H9 (cell line): Measurements from ENCODE around the gene AP2S1. TPM values are rescaled to one million over a fixed set of nuclear protein-coding genes. Genes with fewer than 3 reads are reported as not detected.

Source experiments
- DNase-seq: peaks from one replicate; pipeline ENCODE4 v3.0.0-alpha.2; 2017
- H2AFZ ChIP-seq: one replicate; pipeline ENCODE4 v1.6.1; 2013; ENCODE audit warnings: mild to moderate bottlenecking, low read length, control low read depth, moderate library complexity
- H2AK5ac ChIP-seq: 2 replicates; pipeline ENCODE4 v1.6.1; 2013; ENCODE audit warnings: low read length, control low read depth, mixed read lengths; ENCODE audit not compliant: insufficient read length
- H2BK120ac ChIP-seq: one replicate; pipeline ENCODE4 v1.6.1; 2013; ENCODE audit warnings: low read depth, mild to moderate bottlenecking, low read length, control low read depth, inconsistent platforms; ENCODE audit not compliant: poor library complexity, severe bottlenecking
- H2BK12ac ChIP-seq: 2 replicates; pipeline ENCODE4 v1.6.1; 2013; ENCODE audit warnings: low read length, control low read depth, mixed read lengths, low read depth; ENCODE audit not compliant: insufficient read length
- H2BK15ac ChIP-seq: 2 replicates; pipeline ENCODE4 v1.6.1; 2013; ENCODE audit warnings: low read depth, low read length, control low read depth
- H2BK20ac ChIP-seq: one replicate; pipeline ENCODE4 v1.6.1; 2013; ENCODE audit warnings: low read depth, mild to moderate bottlenecking, low read length, control low read depth, inconsistent platforms; ENCODE audit not compliant: poor library complexity, severe bottlenecking
- H2BK5ac ChIP-seq: 2 replicates; pipeline ENCODE4 v1.6.1; 2013; ENCODE audit warnings: low read length, control low read depth, mixed read lengths; ENCODE audit not compliant: insufficient read length
- H3K14ac ChIP-seq: 2 replicates; pipeline ENCODE4 v1.6.1; 2013; ENCODE audit warnings: low read length, control low read depth; ENCODE audit not compliant: insufficient read depth
- H3K18ac ChIP-seq: 2 replicates; pipeline ENCODE4 v1.6.1; 2013; ENCODE audit warnings: low read depth, mild to moderate bottlenecking, mixed read lengths, low read length, control low read depth; ENCODE audit not compliant: insufficient read length
- H3K23ac ChIP-seq: 2 replicates; pipeline ENCODE4 v1.6.1; 2013; ENCODE audit warnings: low read length, control low read depth, mixed read lengths, low read depth; ENCODE audit not compliant: insufficient read length
- H3K23me2 ChIP-seq: 2 replicates; pipeline ENCODE4 v1.6.1; 2013; ENCODE audit warnings: low read depth, mild to moderate bottlenecking, mixed read lengths, low read length, control low read depth; ENCODE audit not compliant: insufficient read length, poor library complexity, severe bottlenecking
- H3K27ac ChIP-seq: 2 replicates; pipeline ENCODE4 v1.5.1; 2013; ENCODE audit warnings: low read length, control low read depth, mixed read lengths, low read depth; ENCODE audit not compliant: insufficient read length
- H3K27me3 ChIP-seq: 2 replicates; pipeline ENCODE4 v1.6.1; 2013; ENCODE audit warnings: low read length, control low read depth, inconsistent platforms; ENCODE audit not compliant: insufficient read depth
- H3K4ac ChIP-seq: 2 replicates; pipeline ENCODE4 v1.6.1; 2013; ENCODE audit warnings: low read depth, mild to moderate bottlenecking, control low read depth, inconsistent platforms, low read length, moderate library complexity
- H3K4me1 ChIP-seq: 2 replicates; pipeline ENCODE4 v1.6.1; 2013; ENCODE audit warnings: low read length, control low read depth, inconsistent platforms; ENCODE audit not compliant: insufficient read depth
- H3K4me2 ChIP-seq: 2 replicates; pipeline ENCODE4 v1.6.1; 2013; ENCODE audit warnings: low read length, control low read depth, mixed read lengths; ENCODE audit not compliant: insufficient read length, insufficient read depth
- H3K56ac ChIP-seq: 2 replicates; pipeline ENCODE4 v1.6.1; 2013; ENCODE audit warnings: low read depth, mild to moderate bottlenecking, mixed read lengths, low read length, control low read depth; ENCODE audit not compliant: insufficient read length
- H3K79me1 ChIP-seq: 2 replicates; pipeline ENCODE4 v1.6.1; 2013; ENCODE audit warnings: low read depth, mild to moderate bottlenecking, moderate library complexity, low read length, control low read depth, inconsistent platforms; ENCODE audit not compliant: insufficient read depth, poor library complexity, severe bottlenecking
- H3K79me2 ChIP-seq: 2 replicates; pipeline ENCODE4 v1.6.1; 2013; ENCODE audit warnings: low read length, control low read depth, inconsistent platforms; ENCODE audit not compliant: insufficient read depth
- H3K9ac ChIP-seq: 2 replicates; pipeline ENCODE4 v1.6.1; 2013; ENCODE audit warnings: low read length, control low read depth, mixed read lengths; ENCODE audit not compliant: insufficient read length; ENCODE audit errors: extremely low read depth
- H3K9me3 ChIP-seq: one replicate; pipeline ENCODE4 v1.6.1; 2013; ENCODE audit warnings: low read depth, low read length, inconsistent platforms; ENCODE audit not compliant: control insufficient read depth
- H3T11ph ChIP-seq: one replicate; pipeline ENCODE4 v1.6.1; 2013; ENCODE audit warnings: mild to moderate bottlenecking, low read length, control low read depth, inconsistent platforms
- H4K20me1 ChIP-seq: one replicate; pipeline ENCODE4 v1.6.1; 2013; ENCODE audit not compliant: control insufficient read depth, insufficient read length, insufficient read depth
- H4K5ac ChIP-seq: 2 replicates; pipeline ENCODE4 v1.6.1; 2013; ENCODE audit warnings: low read depth, mild to moderate bottlenecking, mixed read lengths, low read length, control low read depth; ENCODE audit not compliant: insufficient read length
- H4K8ac ChIP-seq: replicated peaks from 2 replicates; pipeline ENCODE4 v1.6.1; 2013; ENCODE audit warnings: low read length, control low read depth, mixed read lengths, low read depth; ENCODE audit not compliant: insufficient read length
- H4K91ac ChIP-seq: 2 replicates; pipeline ENCODE4 v1.6.1; 2013; ENCODE audit warnings: low read depth, mild to moderate bottlenecking, moderate library complexity, mixed read lengths, low read length, control low read depth; ENCODE audit not compliant: insufficient read length
- H3K27ac Mint-ChIP-seq, 3 experiments: 2 replicates in 2 of 3; 3 replicates in 1 of 3; pipeline ENCODE4 v1.8.0; 2020 to 2021; ENCODE audit warnings: mixed read lengths in 3 of 3, mild to moderate bottlenecking in 1 of 3, moderate library complexity in 1 of 3
- H3K27me3 Mint-ChIP-seq: 2 replicates; pipeline ENCODE4 v1.8.0; 2021; ENCODE audit warnings: low read depth, mild to moderate bottlenecking, moderate library complexity, mixed read lengths
- H3K36me3 Mint-ChIP-seq, 3 experiments: 2 replicates in 2 of 3; 3 replicates in 1 of 3; pipeline ENCODE4 v1.8.0; 2020 to 2021; ENCODE audit warnings: low read depth in 3 of 3, mixed read lengths in 3 of 3; ENCODE audit not compliant: insufficient read depth in 1 of 3
- H3K4me1 Mint-ChIP-seq, 2 experiments: 2 replicates each; pipeline ENCODE4 v1.8.0; 2020; ENCODE audit warnings: mixed read lengths in 2 of 2
- H3K4me3 Mint-ChIP-seq, 2 experiments: 2 replicates in 1 of 2; 3 replicates in 1 of 2; pipeline ENCODE4 v1.8.0; 2020 to 2021; ENCODE audit warnings: mild to moderate bottlenecking in 2 of 2, mixed read lengths in 2 of 2, moderate library complexity in 1 of 2
- H3K9me3 Mint-ChIP-seq, 2 experiments: 2 replicates in 1 of 2; 3 replicates in 1 of 2; pipeline ENCODE4 v1.8.0; 2020; ENCODE audit warnings: mild to moderate bottlenecking in 2 of 2, mixed read lengths in 2 of 2, moderate library complexity in 1 of 2
- CTCF ChIP-seq: fragments of 200-600 bp; sonication (generic); conservative IDR thresholded peaks from 3 replicates; pipeline ENCODE4 v1.8.0; 2021; ENCODE audit warnings: antibody characterized with exemption, mild to moderate bottlenecking
- WGBS: extraction: QIAGEN DNeasy Blood & Tissue Kit; methylation state at CpG from one replicate; pipeline ENCODE4 v1.1.7; 2013; ENCODE audit warnings: missing lambda C conversion rate, low lambda C conversion rate, mixed read lengths; ENCODE audit not compliant: insufficient read length; ENCODE audit errors: extremely low coverage; 5-methylcytosine and 5-hydroxymethylcytosine counted together
- total RNA-seq: library from RNA; stranded (reverse); gene quantifications from 2 replicates; pipeline ENCODE4 v1.2.1, GENCODE V29; 2021

AP2S1 gene
- total RNA-seq, 1 experiment from 2014 or later: 193 TPM

GRCh38 chr19:46847528-46847927 lies 3.1 kb downstream of the AP2S1 start:
- Histone ChIP-seq H3K79me1 (no peaks in the 10 kb centered on the region), H2BK15ac (no peak overlapping the region), H4K5ac (no peak overlapping the region), H3K18ac (no peak overlapping the region), H2BK12ac (no peak overlapping the region), H2AK5ac (no peak overlapping the region), H2BK20ac (no peak overlapping the region), H3K56ac (no peak overlapping the region), H3K9me3 (no peaks in the 10 kb centered on the region), H3K23ac (no peak overlapping the region), H3K4me1 (no peaks in the 10 kb centered on the region), H2BK120ac (no peak overlapping the region), H3K79me2 (no peaks in the 10 kb centered on the region; the same call in 1 of the 2 replicates), H4K91ac (no peak overlapping the region), H3T11ph (no peak overlapping the region), H4K20me1 (no peaks in the 10 kb centered on the region), H3K4me2 (no peak overlapping the region), H4K8ac (no peak overlapping the region), H3K14ac (no peak overlapping the region), H3K27ac (no peak overlapping the region), H2BK5ac (no peak overlapping the region), H2AFZ (no peak overlapping the region), H3K4ac (no peak overlapping the region), H3K23me2 (peaks cover 4% of the 10 kb centered on the region), H3K9ac (no peak overlapping the region), H3K27me3 (no peaks in the 10 kb centered on the region)
- Mint-ChIP-seq H3K27ac (peak overlapping the region in 1 of 3 experiments; percentile 59; a peak in 2 of 7 replicates), H3K4me3 (0 out of 5 replicates have a peak overlapping the region, but pooled peaks of 1 of the 2 experiments have one; percentile 4), H3K27me3 (no peaks in the 10 kb centered on the region; the same call in 1 of the 2 replicates), H3K4me1 (peaks cover 11 to 12% of the 10 kb centered on the region in 2 experiments), H3K36me3 (peaks cover 9 to 30% (median 29%) of the 10 kb centered on the region in 3 experiments; a peak in 6 of 7 replicates), H3K9me3 (no peaks in the 10 kb centered on the region)
- no peak for DNase-seq
- TF ChIP-seq CTCF: no peak
- no CpG with 5 or more reads among the region's 11 CpGs for WGBS
